ENCODE data around the gene KRTAP10-2. TPM values are rescaled to one million over a fixed set of nuclear protein-coding genes. Genes with fewer than 3 reads are reported as not detected.

Gene KRTAP10-2
- total RNA-seq, 1 donor from 2014 or later: not detected

- H3K36me3 Mint-ChIP-seq (ENCODE audit: low read depth, unreplicated experiment): no peaks in the 10 kb centered on the region
- H3K9me3 Mint-ChIP-seq (ENCODE audit: unreplicated experiment): no peaks in the 10 kb centered on the region
- TF ChIP-seq CTCF (IDR thresholded peaks at IDR 0.05; ENCODE audit: unreplicated experiment): no peak
- H3K27ac Mint-ChIP-seq (ENCODE audit: unreplicated experiment): no peak overlapping the region
- H3K27me3 Mint-ChIP-seq (ENCODE audit: unreplicated experiment): peaks cover 8% of the 10 kb centered on the region
- H3K4me3 Mint-ChIP-seq (ENCODE audit: unreplicated experiment): no peak overlapping the region
- H3K4me1 Mint-ChIP-seq (ENCODE audit: unreplicated experiment): peaks cover 5% of the 10 kb centered on the region
- no peak for DNase-seq (ENCODE audit: low spot score)
Measured at GRCh38 chr21:44596068-44596725, 44.9 kb upstream of the KRTAP10-2 start.

- H3K27ac Mint-ChIP-seq (ENCODE audit: unreplicated experiment): no peak overlapping the region
- no peak for DNase-seq (ENCODE audit: low spot score)
- no peak overlapping the region for H3K4me3 Mint-ChIP-seq (ENCODE audit: unreplicated experiment)
- H3K9me3 Mint-ChIP-seq (ENCODE audit: unreplicated experiment): no peaks in the 10 kb centered on the region
- peaks cover 5% of the 10 kb centered on the region for H3K4me1 Mint-ChIP-seq (ENCODE audit: unreplicated experiment)
- TF ChIP-seq CTCF (IDR thresholded peaks at IDR 0.05; ENCODE audit: unreplicated experiment): no peak
- no peaks in the 10 kb centered on the region for H3K36me3 Mint-ChIP-seq (ENCODE audit: low read depth, unreplicated experiment)
- peaks cover 6% of the 10 kb centered on the region for H3K27me3 Mint-ChIP-seq (ENCODE audit: unreplicated experiment)
Measured at GRCh38 chr21:44595524-44595923, 44.2 kb upstream of the KRTAP10-2 start.

- Mint-ChIP-seq H3K4me1 (ENCODE audit: unreplicated experiment) (peaks cover 5% of the 10 kb centered on the region), H3K27ac (ENCODE audit: unreplicated experiment) (no peak overlapping the region), H3K9me3 (ENCODE audit: unreplicated experiment) (no peaks in the 10 kb centered on the region), H3K4me3 (ENCODE audit: unreplicated experiment) (no peak overlapping the region), H3K27me3 (ENCODE audit: unreplicated experiment) (peaks cover 5% of the 10 kb centered on the region), H3K36me3 (ENCODE audit: low read depth, unreplicated experiment) (no peaks in the 10 kb centered on the region)
- DNase-seq (ENCODE audit: low spot score): no peak
- TF ChIP-seq CTCF (IDR thresholded peaks at IDR 0.05; ENCODE audit: unreplicated experiment): no peak
Measured at GRCh38 chr21:44594406-44594916, 43.2 kb upstream of the KRTAP10-2 start.

GRCh38 chr21:44593598-44594405 is 42.5 kb upstream of the KRTAP10-2 start:
- Mint-ChIP-seq H3K4me3 (ENCODE audit: unreplicated experiment) (no peak overlapping the region), H3K9me3 (ENCODE audit: unreplicated experiment) (no peaks in the 10 kb centered on the region), H3K27ac (ENCODE audit: unreplicated experiment) (no peak overlapping the region), H3K27me3 (ENCODE audit: unreplicated experiment) (peaks cover 5% of the 10 kb centered on the region), H3K36me3 (ENCODE audit: low read depth, unreplicated experiment) (no peaks in the 10 kb centered on the region), H3K4me1 (ENCODE audit: unreplicated experiment) (peaks cover 5% of the 10 kb centered on the region)
- TF ChIP-seq CTCF (IDR thresholded peaks at IDR 0.05; ENCODE audit: unreplicated experiment): no peak
- no peak for DNase-seq (ENCODE audit: low spot score)

All from endothelial cell (in vitro differentiated cells).